Right lobe of liver (tissue), 4 donors: ENCODE measurements around the gene ZKSCAN2.

Source experiments
- POLR2A ChIP-seq: fragments of 450-650 bp; IDR thresholded peaks from one replicate; pipeline ENCODE4 v1.6.1; 2017; ENCODE audit warnings: antibody characterized with exemption, mild to moderate bottlenecking
- TF ChIP-seq, protein P1 (sequence below), 4 donors: fragments of 200-600 bp in 3 of 4; fragments of 450-650 bp in 1 of 4; IDR thresholded peaks; one replicate each; pipeline versions ENCODE4 v1.5.1 to v1.8.0; 2016 to 2022; ENCODE audit warnings: antibody characterized with exemption in 4 of 4, mild to moderate bottlenecking in 2 of 4
- donor health status: DM: no; HTN: no; CAD: no.
- donor health status: DM: no; HTN: no; CAD: no.
- donor health status: DM: no; HTN: yes; CAD: no.

GRCh38 chr16:25257956-25258860, 563 bp upstream of the ZKSCAN2 start:
- TF ChIP-seq, protein P1, sequence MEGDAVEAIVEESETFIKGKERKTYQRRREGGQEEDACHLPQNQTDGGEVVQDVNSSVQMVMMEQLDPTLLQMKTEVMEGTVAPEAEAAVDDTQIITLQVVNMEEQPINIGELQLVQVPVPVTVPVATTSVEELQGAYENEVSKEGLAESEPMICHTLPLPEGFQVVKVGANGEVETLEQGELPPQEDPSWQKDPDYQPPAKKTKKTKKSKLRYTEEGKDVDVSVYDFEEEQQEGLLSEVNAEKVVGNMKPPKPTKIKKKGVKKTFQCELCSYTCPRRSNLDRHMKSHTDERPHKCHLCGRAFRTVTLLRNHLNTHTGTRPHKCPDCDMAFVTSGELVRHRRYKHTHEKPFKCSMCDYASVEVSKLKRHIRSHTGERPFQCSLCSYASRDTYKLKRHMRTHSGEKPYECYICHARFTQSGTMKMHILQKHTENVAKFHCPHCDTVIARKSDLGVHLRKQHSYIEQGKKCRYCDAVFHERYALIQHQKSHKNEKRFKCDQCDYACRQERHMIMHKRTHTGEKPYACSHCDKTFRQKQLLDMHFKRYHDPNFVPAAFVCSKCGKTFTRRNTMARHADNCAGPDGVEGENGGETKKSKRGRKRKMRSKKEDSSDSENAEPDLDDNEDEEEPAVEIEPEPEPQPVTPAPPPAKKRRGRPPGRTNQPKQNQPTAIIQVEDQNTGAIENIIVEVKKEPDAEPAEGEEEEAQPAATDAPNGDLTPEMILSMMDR (IDR thresholded peaks at IDR 0.05) = no peak
- no peak for TF ChIP-seq POLR2A
